Upper lobe of left lung (tissue), 4 donors: ENCODE results near the gene TOP3B.

Experiments
- CTCF ChIP-seq, 6 experiments: fragments of 450-650 bp in 4 of 6; fragments of 200-600 bp in 2 of 6; sonication (generic) in 2 of 6; IDR thresholded peaks; one replicate each; pipeline ENCODE4 v1.5.1; 2016 to 2019; ENCODE audit warnings: antibody characterized with exemption in 6 of 6
- EP300 ChIP-seq, 4 donors: sonication (generic); formaldehyde crosslinking; IDR thresholded peaks; one replicate each; pipeline ENCODE4 v1.5.1; 2017; ENCODE audit warnings: antibody characterized with exemption in 4 of 4, control low read depth in 2 of 4

DNA sequence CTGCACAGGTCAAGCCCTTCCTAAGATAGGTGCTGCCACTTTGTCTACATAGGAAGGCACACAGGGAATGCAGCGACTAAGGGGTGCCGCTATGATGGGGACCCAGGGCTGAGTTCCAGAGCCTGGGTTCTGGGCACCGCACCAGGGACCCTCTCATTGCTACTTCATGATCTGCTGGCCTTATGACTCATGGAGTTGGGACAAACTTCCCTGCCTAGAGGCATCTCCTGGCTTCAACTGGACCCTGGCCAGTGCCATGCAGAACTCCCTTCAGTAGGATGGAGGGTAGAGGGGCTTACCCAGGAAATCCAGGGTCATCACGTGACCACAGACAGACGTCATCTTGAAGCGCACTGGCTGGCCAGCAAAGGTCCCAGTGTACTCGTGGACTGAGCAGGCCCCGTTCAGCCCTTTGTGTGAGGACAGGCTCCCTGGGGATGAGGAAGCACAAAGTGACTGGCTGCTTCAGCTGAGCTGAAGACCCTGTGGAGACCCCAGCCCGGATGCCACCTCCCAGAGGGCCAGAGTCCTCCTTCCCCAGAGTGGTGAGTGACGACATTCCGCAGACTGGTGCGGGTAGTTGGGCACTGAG, 8.4 kb downstream of the TOP3B start:
- TF ChIP-seq CTCF (IDR thresholded peaks at IDR 0.05) (no peak), EP300 (IDR thresholded peaks at IDR 0.05) (no peak)
